Left lung (tissue), 14 donors: ENCODE measurements around the gene CTIF. TPM values are rescaled to one million over a fixed set of nuclear protein-coding genes. Genes with fewer than 3 reads are reported as not detected.
A peak's percentile ranks its signal among the peaks of the same experiment; 100 is the strongest.

ENCODE experiments used
- ATAC-seq: fragments of 200-7000 bp; cut with Tn5 transposase; one replicate; pipeline ENCODE4 v1.9.1; 2020; ENCODE audit warnings: moderate library complexity
- DNase-seq, 4 donors: peaks; one replicate each; pipeline ENCODE4 v3.0.0-alpha.2; 2013 to 2020
- H3K27ac ChIP-seq, 2 donors: fragments of 200-600 bp; sonication (generic) in 1 of 2; one replicate each; pipeline versions ENCODE4 v1.5.0 to v1.8.0; 2020 to 2021
- H3K27me3 ChIP-seq, 2 donors: fragments of 200-600 bp; sonication (generic) in 1 of 2; one replicate each; pipeline versions ENCODE4 v1.5.0 to v1.8.0; 2020 to 2021
- H3K36me3 ChIP-seq, 2 donors: fragments of 200-600 bp; sonication (generic) in 1 of 2; one replicate each; pipeline versions ENCODE4 v1.5.0 to v1.8.0; 2020 to 2021
- H3K4me1 ChIP-seq, 2 donors: fragments of 200-600 bp; one replicate each; pipeline ENCODE4 v1.8.0; 2021
- H3K4me3 ChIP-seq, 2 donors: fragments of 200-600 bp; sonication (generic) in 1 of 2; one replicate each; pipeline versions ENCODE4 v1.5.0 to v1.8.0; 2020 to 2021; ENCODE audit warnings: mild to moderate bottlenecking in 1 of 2
- H3K9me3 ChIP-seq, 2 donors: fragments of 200-600 bp; sonication (generic) in 1 of 2; one replicate each; pipeline versions ENCODE4 v1.5.0 to v1.8.0; 2020 to 2021
- CTCF ChIP-seq, 2 donors: fragments of 200-600 bp; sonication (generic) in 1 of 2; IDR thresholded peaks; one replicate each; pipeline versions ENCODE4 v1.5.0 to v1.8.0; 2021; ENCODE audit warnings: antibody characterized with exemption in 2 of 2
- intact Hi-C, 2 donors: fragments of 100-400 bp; cut with DNase I; formaldehyde crosslinking; loops; one replicate each; pipeline versions ENCODE4 v1.11.2 to v1.14.2; 2022
- long read RNA-seq, 12 donors: library from polyadenylated mRNA in 2 of 12; unstranded in 2 of 12; transcript quantifications; one replicate each; pipeline ENCODE4 v2.0.0 and lab custom pipeline, GENCODE V29; 2019 to 2026
- polyA plus RNA-seq, 6 donors: library from polyadenylated mRNA; unstranded; fragments of 120-200 nt; gene quantifications; one replicate each; pipeline ENCODE4 v1.2.1, GENCODE V29; 2013; ENCODE audit not compliant: insufficient read length in 6 of 6
- total RNA-seq, 2 donors: library from RNA; stranded (reverse); fragmentation: NEBNext Ultra II Directional; extraction: Animal tissue kit (Norgen Biotek cat#: 25700); gene quantifications; one replicate each; pipeline ENCODE4 v1.2.1, GENCODE V29; 2021
- donor health status: DM: no; HTN: yes; CAD: no.
- donor health status: DM: no; HTN: no; CAD: no.

Gene CTIF
- 10 to 100 TPM; 37.1 to 46.1 TPM for total RNA-seq
- polyA plus RNA-seq: 10 to 100 TPM; 24.9 to 36.7 (median 32.9) TPM
- long read RNA-seq, donor 1, transcript CTIF-205 (4 exons, 2,940 nt): major isoform, 5 of 5 reads
- long read RNA-seq, donor 1, partial matches to known transcripts: 0 of 5 reads
- long read RNA-seq, donor 1, other reads (novel, unspliced or antisense): 0 of 5 reads
- long read RNA-seq, donor 2, full-length matches to known transcripts: 3 of 14 reads
- long read RNA-seq, donor 2, partial matches to known transcripts: 11 of 14 reads
- long read RNA-seq, donor 2, other reads (novel, unspliced or antisense): 0 of 14 reads
- long read RNA-seq, donor 3, full-length matches to known transcripts: 1 of 1 reads
- long read RNA-seq, donor 3, partial matches to known transcripts: 0 of 1 reads
- long read RNA-seq, donor 3, other reads (novel, unspliced or antisense): 0 of 1 reads
- long read RNA-seq, donor 4, partial matches to known transcripts: 2 of 3 reads
- long read RNA-seq, donor 4, other reads (novel, unspliced or antisense): 1 of 3 reads
- long read RNA-seq, donor 5, full-length matches to known transcripts: 2 of 2 reads
- long read RNA-seq, donor 5, partial matches to known transcripts: 0 of 2 reads
- long read RNA-seq, donor 5, other reads (novel, unspliced or antisense): 0 of 2 reads
- long read RNA-seq, donor 6, full-length matches to known transcripts: 3 of 3 reads
- long read RNA-seq, donor 6, partial matches to known transcripts: 0 of 3 reads
- long read RNA-seq, donor 6, other reads (novel, unspliced or antisense): 0 of 3 reads
- long read RNA-seq, donor 7, partial matches to known transcripts: 0 of 4 reads
- long read RNA-seq, donor 7, other reads (novel, unspliced or antisense): 0 of 4 reads
- long read RNA-seq, donor 8, full-length matches to known transcripts: 5 of 5 reads
- long read RNA-seq, donor 8, partial matches to known transcripts: 0 of 5 reads
- long read RNA-seq, donor 8, other reads (novel, unspliced or antisense): 0 of 5 reads
- long read RNA-seq, donor 9: 0 reads
- long read RNA-seq, donor 10, partial matches to known transcripts: 3 of 3 reads
- long read RNA-seq, donor 10, other reads (novel, unspliced or antisense): 0 of 3 reads
- long read RNA-seq, donor 11: 0 reads
- long read RNA-seq, donor 12, partial matches to known transcripts: 0 of 1 reads
- long read RNA-seq, donor 12, other reads (novel, unspliced or antisense): 0 of 1 reads

- peak within 1 kb of the TSS; percentile 89 to 91 for H3K4me3 ChIP-seq
- H3K36me3 ChIP-seq: no peaks in the 10 kb centered on the region
- intact Hi-C loops: no loop called here
- ATAC-seq: peak; percentile 87
- H3K27ac ChIP-seq: peak within 1 kb of the TSS; percentile 86 to 90
- H3K9me3 ChIP-seq: no peaks in the 10 kb centered on the region
- peaks cover 6 to 14% of the 10 kb centered on the region in 2 donors for H3K4me1 ChIP-seq
- peaks cover 0 to 5% of the 10 kb centered on the region in 2 donors for H3K27me3 ChIP-seq
- DNase-seq: peak; percentile 95 to 98 (median 96)
- TF ChIP-seq CTCF (IDR thresholded peaks at IDR 0.05): no peak
Measured at GRCh38 chr18:48538531-48539405, at the start of gene CTIF. Gene CTIF (plus strand): TSS chr18:48539031. CDS start chr18:48619566, 80,535 bp downstream.

- Histone ChIP-seq H3K9me3 (no peaks in the 10 kb centered on the region), H3K4me1 (peaks cover 0 to 3% of the 10 kb centered on the region in 2 donors), H3K27ac (no peak overlapping the region), H3K36me3 (no peaks in the 10 kb centered on the region), H3K4me3 (no peak overlapping the region), H3K27me3 (no peaks in the 10 kb centered on the region)
- TF ChIP-seq CTCF (IDR thresholded peaks at IDR 0.05): no peak
- DNase-seq (no peak), ATAC-seq (peak; percentile 40)
- intact Hi-C loops: no loop called here
Measured at GRCh38 chr18:48490641-48491293, 48.1 kb upstream of the CTIF start.

GRCh38 chr18:48492880-48493279, 46.0 kb upstream of the CTIF start:
- intact Hi-C loops: no loop called here
- Histone ChIP-seq H3K36me3 (no peaks in the 10 kb centered on the region), H3K27ac (no peak overlapping the region), H3K4me3 (no peak overlapping the region), H3K9me3 (no peaks in the 10 kb centered on the region), H3K27me3 (no peaks in the 10 kb centered on the region), H3K4me1 (peaks cover 0 to 3% of the 10 kb centered on the region in 2 donors)
- DNase-seq (no peak), ATAC-seq (no peak)
- no peak for TF ChIP-seq CTCF (IDR thresholded peaks at IDR 0.05)

- peak; percentile 39 for ATAC-seq
- Histone ChIP-seq H3K27me3 (no peaks in the 10 kb centered on the region), H3K9me3 (no peaks in the 10 kb centered on the region), H3K4me3 (no peak overlapping the region), H3K4me1 (no peaks in the 10 kb centered on the region), H3K27ac (no peak overlapping the region), H3K36me3 (no peaks in the 10 kb centered on the region)
- no peak for DNase-seq
- TF ChIP-seq CTCF (IDR thresholded peaks at IDR 0.05): no peak
- intact Hi-C loops: no loop called here
Measured at GRCh38 chr18:48493434-48494230, 45.2 kb upstream of the CTIF start.
